Neural cell (in vitro differentiated cells): ENCODE results near the gene SLC8A1. TPM values are rescaled to one million over a fixed set of nuclear protein-coding genes. Genes with fewer than 3 reads are reported as not detected.
A peak's percentile ranks its signal among the peaks of the same experiment; 100 is the strongest.

Experiments used
- H2AFZ ChIP-seq: fragments of 200-600, 300-800 bp; sonication (generic), shearing (Covaris generic); 2 replicates; pipeline ENCODE4 v1.6.0; 2014; ENCODE audit warnings: low read depth, mild to moderate bottlenecking, antibody characterized with exemption, low read length, moderate library complexity
- H3F3A ChIP-seq: fragments of 200-600 bp; shearing (Covaris generic); 2 replicates; pipeline ENCODE4 v1.6.1; 2016; ENCODE audit warnings: mild to moderate bottlenecking, moderate library complexity, mixed read lengths, antibody characterized with exemption, low read length; ENCODE audit not compliant: insufficient read depth, poor library complexity, severe bottlenecking
- H3K27ac ChIP-seq: fragments of 200-600, 300-800 bp; sonication (generic), shearing (Covaris generic); 2 replicates; pipeline ENCODE4 v1.5.1; 2014; ENCODE audit warnings: mild to moderate bottlenecking, low read length, moderate library complexity
- H3K27me3 ChIP-seq: fragments of 300-800, 200-600 bp; sonication (generic), shearing (Covaris generic); 2 replicates; pipeline ENCODE4 v1.6.0; 2014; ENCODE audit warnings: mild to moderate bottlenecking, low read depth, low read length, moderate library complexity; ENCODE audit not compliant: insufficient read depth
- H3K36me3 ChIP-seq: fragments of 300-800, 200-600 bp; sonication (generic), shearing (Covaris generic); 2 replicates; pipeline ENCODE4 v1.5.1; 2014; ENCODE audit warnings: mild to moderate bottlenecking, antibody characterized with exemption, low read length, moderate library complexity; ENCODE audit not compliant: insufficient read depth
- H3K4me2 ChIP-seq: fragments of 300-800, 200-600 bp; sonication (generic), shearing (Covaris generic); 2 replicates; pipeline ENCODE4 v1.6.0; 2014; ENCODE audit warnings: mild to moderate bottlenecking, low read length
- H3K4me3 ChIP-seq: fragments of 300-800, 200-600 bp; sonication (generic), shearing (Covaris generic); 2 replicates; pipeline ENCODE4 v1.5.1; 2014; ENCODE audit warnings: mild to moderate bottlenecking, low read length, moderate library complexity
- H3K79me2 ChIP-seq: fragments of 200-600 bp; shearing (Covaris generic); replicated peaks from 2 replicates; pipeline ENCODE4 v1.6.0; 2014; ENCODE audit warnings: mild to moderate bottlenecking, low read length, moderate library complexity; ENCODE audit not compliant: insufficient read depth
- H3K9ac ChIP-seq: fragments of 300-800, 200-600 bp; sonication (generic), shearing (Covaris generic); 2 replicates; pipeline ENCODE4 v1.6.1; 2016; ENCODE audit warnings: mild to moderate bottlenecking, low read length, mixed read lengths
- H3K9me2 ChIP-seq: fragments of 200-600 bp; shearing (Covaris generic); 2 replicates; pipeline ENCODE4 v1.6.1; 2016; ENCODE audit warnings: mild to moderate bottlenecking, low read length, mixed read lengths; ENCODE audit not compliant: insufficient read depth
- H3K9me3 ChIP-seq: fragments of 200-600, 300-800 bp; sonication (generic), shearing (Covaris generic); 2 replicates; pipeline ENCODE4 v1.6.1; 2016; ENCODE audit warnings: mild to moderate bottlenecking, mixed run types, low read length, moderate library complexity, mixed read lengths
- H4K20me1 ChIP-seq: fragments of 200-600 bp; shearing (Covaris generic); 2 replicates; pipeline ENCODE4 v1.6.1; 2016; ENCODE audit warnings: mild to moderate bottlenecking, mixed run types; ENCODE audit not compliant: insufficient read depth
- CTCF ChIP-seq: fragments of 450-650 bp; IDR thresholded peaks from 2 replicates; pipeline ENCODE4 v1.5.1; 2014; ENCODE audit warnings: antibody characterized with exemption, mild to moderate bottlenecking, moderate library complexity; ENCODE audit not compliant: poor library complexity, severe bottlenecking
- EP300 ChIP-seq: fragments of 450-650 bp; conservative IDR thresholded peaks from 2 replicates; pipeline ENCODE4 v1.6.1; 2014; ENCODE audit warnings: antibody characterized with exemption, mild to moderate bottlenecking, moderate library complexity; ENCODE audit not compliant: poor library complexity, severe bottlenecking
- EZH2 ChIP-seq: fragments of 200-600, 300-800 bp; shearing (Covaris generic), sonication (generic); IDR thresholded peaks from 2 replicates; pipeline ENCODE4 v1.6.1; 2014; ENCODE audit warnings: antibody characterized with exemption, low read length, borderline replicate concordance, mild to moderate bottlenecking; ENCODE audit not compliant: insufficient read depth, poor library complexity, severe bottlenecking
- MXI1 ChIP-seq: fragments of 450-650 bp; conservative IDR thresholded peaks from 2 replicates; pipeline ENCODE4 v1.6.1; 2014; ENCODE audit warnings: antibody characterized with exemption, mild to moderate bottlenecking; ENCODE audit not compliant: poor library complexity, severe bottlenecking
- POLR2AphosphoS5 ChIP-seq: IDR thresholded peaks from 2 replicates; pipeline ENCODE4 v1.6.1; 2012
- RAD21 ChIP-seq: fragments of 450-650 bp; conservative IDR thresholded peaks from 2 replicates; pipeline ENCODE4 v1.6.1; 2014; ENCODE audit warnings: antibody characterized with exemption, mild to moderate bottlenecking, moderate library complexity
- REST ChIP-seq: IDR thresholded peaks from 2 replicates; pipeline ENCODE4 v1.6.1; 2012; ENCODE audit warnings: borderline replicate concordance
- SMC3 ChIP-seq: fragments of 450-650 bp; conservative IDR thresholded peaks from 2 replicates; pipeline ENCODE4 v1.6.1; 2014; ENCODE audit warnings: antibody characterized with exemption, mild to moderate bottlenecking, moderate library complexity; ENCODE audit not compliant: poor library complexity
- TAF1 ChIP-seq: IDR thresholded peaks from 2 replicates; pipeline ENCODE4 v1.6.1; 2012; ENCODE audit warnings: low read depth
- polyA plus RNA-seq: library from polyadenylated mRNA; depleted of rRNA; stranded (reverse); fragments of >200 nt; gene quantifications from 2 replicates; pipeline ENCODE4 v1.2.3, GENCODE V29; 2014

SLC8A1 gene
- polyA plus RNA-seq, 1 donor from 2014 or later, result 18.7 TPM

- no peaks in the 10 kb centered on the region for H3F3A ChIP-seq
Measured at GRCh38 chr2:40224318-40224717, 227.6 kb downstream of the SLC8A1 start.

GRCh38 chr2:40220177-40220925, 231.5 kb downstream of the SLC8A1 start:
- Histone ChIP-seq H3K4me2 (no peak overlapping the region), H3K36me3 (no peaks in the 10 kb centered on the region), H3K4me3 (no peak overlapping the region)

More at GRCh38 chr2:40224318-40224717, 227.6 kb downstream of the SLC8A1 start:
- TF ChIP-seq EP300 (peak; percentile 67), EZH2 (no peak), RAD21 (peak; percentile 8), MXI1 (no peak), POLR2AphosphoS5 (peak; percentile 52), REST (peak; percentile 21)
- Histone ChIP-seq H3K9me2 (no peaks in the 10 kb centered on the region), H3K27ac (peak overlapping the region; percentile 82), H4K20me1 (no peaks in the 10 kb centered on the region), H3K27me3 (no peaks in the 10 kb centered on the region), H3K79me2 (no peaks in the 10 kb centered on the region), H3K4me3 (peak overlapping the region; percentile 40), H3K9me3 (no peaks in the 10 kb centered on the region), H3K9ac (peak overlapping the region; percentile 27), H3K4me2 (no peak overlapping the region), H2AFZ (no peak overlapping the region), H3K36me3 (no peaks in the 10 kb centered on the region)

GRCh38 chr2:40219141-40219540, 232.7 kb downstream of the SLC8A1 start:
- Histone ChIP-seq H3K9ac (no peak overlapping the region), H3K4me2 (no peak overlapping the region), H3K79me2 (no peaks in the 10 kb centered on the region), H3F3A (no peaks in the 10 kb centered on the region), H3K4me3 (no peak overlapping the region), H3K27me3 (no peaks in the 10 kb centered on the region), H2AFZ (no peak overlapping the region), H3K9me2 (no peaks in the 10 kb centered on the region), H3K9me3 (peaks cover 9% of the 10 kb centered on the region), H4K20me1 (no peaks in the 10 kb centered on the region), H3K36me3 (no peaks in the 10 kb centered on the region), H3K27ac (no peak overlapping the region)
- TF ChIP-seq SMC3, result no peak
- TF ChIP-seq EP300, result no peak
- TF ChIP-seq POLR2AphosphoS5, result no peak
- TF ChIP-seq TAF1, result no peak
- TF ChIP-seq RAD21, result no peak
- no peak for TF ChIP-seq REST
- no peak for TF ChIP-seq EZH2
- TF ChIP-seq CTCF, result no peak
- TF ChIP-seq MXI1, result no peak

More at GRCh38 chr2:40220177-40220925, 231.5 kb downstream of the SLC8A1 start:
- Histone ChIP-seq H3F3A (no peaks in the 10 kb centered on the region), H4K20me1 (no peaks in the 10 kb centered on the region), H3K79me2 (no peaks in the 10 kb centered on the region), H3K27ac (no peak overlapping the region), H3K27me3 (no peaks in the 10 kb centered on the region), H3K9me3 (peaks cover 9% of the 10 kb centered on the region), H3K9me2 (no peaks in the 10 kb centered on the region), H3K9ac (no peak overlapping the region), H2AFZ (no peak overlapping the region)
- no peak for TF ChIP-seq EZH2
- no peak for TF ChIP-seq RAD21
- TF ChIP-seq MXI1, result no peak
